Esophagus muscularis mucosa (tissue), 3 donors: ENCODE measurements around the gene PEX3.

ENCODE experiments used
- EP300 ChIP-seq: sonication (generic); formaldehyde crosslinking; IDR thresholded peaks from one replicate; pipeline ENCODE4 v1.6.1; 2017; ENCODE audit warnings: antibody characterized with exemption
- TF ChIP-seq, protein P1 (sequence below), 3 experiments: fragments of 200-600 bp in 2 of 3; fragments of 450-650 bp in 1 of 3; sonication (generic) in 2 of 3; IDR thresholded peaks; one replicate each; pipeline ENCODE4 v1.5.1; 2017 to 2019; ENCODE audit warnings: antibody characterized with exemption in 3 of 3, mild to moderate bottlenecking in 2 of 3, moderate library complexity in 1 of 3

DNA sequence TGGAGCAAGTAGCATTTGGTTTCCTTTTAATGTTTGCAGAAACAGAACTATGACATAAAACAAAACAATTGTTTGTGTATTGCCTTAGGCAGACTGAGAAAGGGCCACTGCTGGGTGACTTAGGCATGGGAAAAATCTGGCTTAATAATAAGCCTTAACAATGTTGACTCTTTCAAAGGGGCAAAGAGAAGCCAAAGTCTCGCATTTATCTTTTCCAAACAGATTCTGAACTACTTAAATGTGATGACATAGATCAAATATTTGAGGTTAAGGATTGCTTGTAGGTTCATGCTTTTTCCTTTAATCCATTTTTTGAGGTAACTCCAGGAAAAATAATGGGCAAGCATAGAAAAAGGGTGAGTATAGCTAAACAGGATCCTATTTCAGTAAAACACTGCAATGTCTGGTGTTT is 39.7 kb upstream of the PEX3 start:
- TF ChIP-seq EP300, result no peak
- TF ChIP-seq, protein P1, sequence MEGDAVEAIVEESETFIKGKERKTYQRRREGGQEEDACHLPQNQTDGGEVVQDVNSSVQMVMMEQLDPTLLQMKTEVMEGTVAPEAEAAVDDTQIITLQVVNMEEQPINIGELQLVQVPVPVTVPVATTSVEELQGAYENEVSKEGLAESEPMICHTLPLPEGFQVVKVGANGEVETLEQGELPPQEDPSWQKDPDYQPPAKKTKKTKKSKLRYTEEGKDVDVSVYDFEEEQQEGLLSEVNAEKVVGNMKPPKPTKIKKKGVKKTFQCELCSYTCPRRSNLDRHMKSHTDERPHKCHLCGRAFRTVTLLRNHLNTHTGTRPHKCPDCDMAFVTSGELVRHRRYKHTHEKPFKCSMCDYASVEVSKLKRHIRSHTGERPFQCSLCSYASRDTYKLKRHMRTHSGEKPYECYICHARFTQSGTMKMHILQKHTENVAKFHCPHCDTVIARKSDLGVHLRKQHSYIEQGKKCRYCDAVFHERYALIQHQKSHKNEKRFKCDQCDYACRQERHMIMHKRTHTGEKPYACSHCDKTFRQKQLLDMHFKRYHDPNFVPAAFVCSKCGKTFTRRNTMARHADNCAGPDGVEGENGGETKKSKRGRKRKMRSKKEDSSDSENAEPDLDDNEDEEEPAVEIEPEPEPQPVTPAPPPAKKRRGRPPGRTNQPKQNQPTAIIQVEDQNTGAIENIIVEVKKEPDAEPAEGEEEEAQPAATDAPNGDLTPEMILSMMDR (IDR thresholded peaks at IDR 0.05), result no peak
